Measurements from ENCODE around the gene ACBD3. TPM values are rescaled to one million over a fixed set of nuclear protein-coding genes. Genes with fewer than 3 reads are reported as not detected.

Gene ACBD3
- total RNA-seq, 1 experiment from 2014 or later, result 43.3 TPM

GRCh38 chr1:226107471-226108460, 78.8 kb downstream of the ACBD3 start:
- peak; percentile 44 for DNase-seq (ENCODE audit: low read depth, low spot score)
- in situ Hi-C loops (cut with HindIII; ENCODE audit: low pct_unique_long_range_greater_than_20kb, low sequenced_read_pairs), result no loop called here

- no peak for DNase-seq (ENCODE audit: low read depth, low spot score)
- in situ Hi-C loops (cut with HindIII; ENCODE audit: low pct_unique_long_range_greater_than_20kb, low sequenced_read_pairs), result no loop called here
Measured at GRCh38 chr1:226104671-226105121, 81.8 kb downstream of the ACBD3 start.

DNA sequence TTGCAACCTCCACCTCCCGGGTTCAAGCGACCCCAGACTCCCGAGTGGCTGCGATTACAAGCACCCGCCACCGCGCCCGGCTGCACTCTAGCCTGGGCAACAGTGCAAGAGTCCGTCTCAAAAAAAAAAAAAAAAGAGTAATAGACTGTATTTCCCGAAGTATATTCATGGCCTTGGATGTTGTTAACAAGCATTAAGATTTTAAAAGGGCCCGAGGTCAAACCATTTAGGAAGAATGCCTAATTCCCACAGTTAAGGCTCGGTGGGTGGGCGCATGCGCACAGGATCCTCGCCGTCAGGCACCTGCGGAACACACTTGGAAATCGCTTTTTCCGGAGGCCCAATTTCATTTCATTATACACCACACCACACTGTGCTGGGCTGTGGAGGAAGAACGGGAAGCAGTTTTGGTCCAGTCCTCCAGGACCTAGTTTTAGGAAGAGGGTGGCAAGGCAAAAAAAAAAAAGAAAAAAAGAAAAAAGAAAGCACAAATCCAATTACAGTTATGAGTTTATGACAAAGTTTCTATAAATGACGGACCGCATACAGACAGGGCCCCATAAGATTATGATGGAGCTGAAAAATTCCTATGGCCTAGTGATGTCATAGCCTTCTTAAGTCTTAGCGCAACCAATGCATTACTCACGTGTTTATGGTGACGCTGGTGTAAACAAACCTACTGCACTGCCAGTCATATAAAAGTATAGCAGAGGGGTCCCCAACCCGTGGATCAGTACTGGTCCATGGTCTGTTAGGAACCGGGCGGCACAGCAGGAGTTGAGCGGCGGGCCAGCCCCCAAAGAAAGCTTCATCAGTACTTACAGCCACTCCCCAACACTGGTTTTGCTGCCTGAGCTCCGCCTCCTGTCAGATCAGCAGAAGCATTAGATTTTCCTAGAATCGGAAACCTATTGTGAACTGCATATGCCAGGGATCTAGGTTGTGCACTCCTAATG, 85.8 kb downstream of the ACBD3 start:
- in situ Hi-C loops (cut with HindIII; ENCODE audit: low pct_unique_long_range_greater_than_20kb, low sequenced_read_pairs), result no loop called here
- no peak for DNase-seq (ENCODE audit: low read depth, low spot score)

- no peak for DNase-seq (ENCODE audit: low read depth, low spot score)
- in situ Hi-C loops (cut with HindIII; ENCODE audit: low pct_unique_long_range_greater_than_20kb, low sequenced_read_pairs), result no loop called here
Measured at GRCh38 chr1:226098870-226099835, 87.4 kb downstream of the ACBD3 start.

DNA sequence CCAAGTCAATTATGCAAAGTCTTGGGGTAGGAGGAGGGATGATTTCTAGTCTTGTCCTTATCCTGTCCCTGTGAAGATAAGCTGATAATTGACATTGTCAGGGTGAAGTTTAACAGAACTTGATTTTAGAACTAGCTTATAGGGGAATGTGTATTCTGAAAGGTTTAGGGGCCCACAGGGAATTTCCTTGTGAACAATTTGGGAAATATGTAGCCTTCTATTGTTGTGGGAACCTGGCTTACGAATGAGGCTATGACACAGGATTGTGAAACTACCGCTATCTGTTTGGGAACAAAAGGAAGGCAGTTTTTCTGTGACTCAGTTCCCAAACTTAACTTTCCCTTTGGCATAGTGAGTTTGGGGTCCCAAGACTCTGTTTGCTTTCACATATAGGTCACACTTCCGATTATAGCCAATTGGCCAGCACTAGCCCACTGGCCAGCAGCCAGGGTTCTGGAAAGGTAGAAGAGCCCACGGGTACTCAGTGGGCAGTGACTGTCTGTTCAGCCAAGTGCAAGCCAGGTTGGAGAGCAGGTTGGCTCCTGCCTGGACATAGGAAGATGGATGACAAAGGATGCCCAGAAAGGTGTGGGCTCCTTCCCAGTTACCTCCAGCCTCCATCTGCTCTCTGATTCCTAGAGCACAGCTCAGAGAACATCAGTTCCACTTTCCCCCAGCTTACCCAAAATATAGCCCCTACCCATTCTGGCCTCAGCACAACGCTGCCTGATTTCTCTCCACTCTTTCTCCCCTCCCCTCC, 88.5 kb downstream of the ACBD3 start:
- DNase-seq (ENCODE audit: low read depth, low spot score), result no peak
- in situ Hi-C loops (cut with HindIII; ENCODE audit: low pct_unique_long_range_greater_than_20kb, low sequenced_read_pairs), result no loop called here

DNA sequence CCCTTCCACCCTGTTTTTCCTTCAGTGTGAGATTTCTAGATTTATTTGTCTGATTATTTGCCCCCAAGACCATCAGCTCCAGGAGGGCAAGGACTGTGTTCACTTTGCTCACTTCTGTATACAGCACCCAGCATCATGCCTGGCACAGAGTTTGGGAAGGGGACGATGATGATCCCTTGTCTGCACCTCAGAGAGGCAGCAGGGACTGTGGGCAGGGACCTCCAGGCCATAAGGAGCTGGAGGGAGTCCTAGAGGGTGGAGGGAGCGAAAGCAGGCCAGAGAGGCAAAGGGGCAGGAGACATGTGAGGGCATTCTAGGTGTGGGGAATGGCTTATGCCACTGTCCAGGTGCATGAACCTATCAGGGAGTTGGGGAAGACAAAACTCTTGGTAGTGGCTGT, 91.3 kb downstream of the ACBD3 start:
- in situ Hi-C loops (cut with HindIII; ENCODE audit: low pct_unique_long_range_greater_than_20kb, low sequenced_read_pairs), result no loop called here

More for the DNA sequence above, 91.3 kb downstream of the ACBD3 start:
- no peak for DNase-seq (ENCODE audit: low read depth, low spot score)

Small RNAs within 50 kb of the gene (small RNA-seq; reads per million reads assigned to genes)
- gene AL512343.1, result 0 reads per million in 2 experiments

Other genes with a start within 250 kb of the ACBD3 start
- not detected in 2 replicates for gene LEFTY2, start 245.5 kb downstream of the ACBD3 start, total RNA-seq (2014; rRNA removed; shearing (Covaris generic))
- 31.2 and 32.0 TPM in 2 replicates for gene SDE2, start 187.4 kb downstream of the ACBD3 start, total RNA-seq (2014; rRNA removed; shearing (Covaris generic))
- 217 and 228 TPM in 2 replicates for gene H3-3A, start 124.0 kb downstream of the ACBD3 start, total RNA-seq (2014; rRNA removed; shearing (Covaris generic))
- gene MIXL1, start 36.9 kb upstream of the ACBD3 start, total RNA-seq (2014; rRNA removed; shearing (Covaris generic)), result not detected in 2 replicates
- 6.8 and 7.6 TPM in 2 replicates for gene LIN9, start 122.4 kb upstream of the ACBD3 start, total RNA-seq (2014; rRNA removed; shearing (Covaris generic))
- gene PARP1, start 221.4 kb upstream of the ACBD3 start, total RNA-seq (2014; rRNA removed; shearing (Covaris generic)), result 140 and 142 TPM in 2 replicates

Measured in SK-MEL-5 (cell line).